Stimulated activated CD4-positive, alpha-beta T cell treated with anti-CD3 and anti-CD28 coated beads, TNF-alpha, amount 100 ng/mL, for 24 hours (primary cell): ENCODE measurements around the gene PGGT1B.
"Not testable (repeated sequence)": the region's sequence is repeated elsewhere in the genome, so short reads cannot be mapped to it uniquely, and the experiment has no call there.

Source experiments
- DNase-seq, 3 experiments: peaks; one replicate each; pipeline ENCODE4 v3.0.0-alpha.2; 2020; ENCODE audit warnings: low read depth in 3 of 3

Gene PGGT1B

GRCh38 chr5:115260248-115260647 lies 2.4 kb downstream of the PGGT1B start:
- DNase-seq, result no peak

GRCh38 chr5:115257981-115258380 lies 4.7 kb downstream of the PGGT1B start:
- no peak for DNase-seq

- DNase-seq, result not testable (repeated sequence)
These were observed 13.3 kb downstream of the PGGT1B start for GRCh38 chr5:115249379-115249778.

GRCh38 chr5:115246361-115246991 lies 16.2 kb downstream of the PGGT1B start:
- no peak for DNase-seq

DNA sequence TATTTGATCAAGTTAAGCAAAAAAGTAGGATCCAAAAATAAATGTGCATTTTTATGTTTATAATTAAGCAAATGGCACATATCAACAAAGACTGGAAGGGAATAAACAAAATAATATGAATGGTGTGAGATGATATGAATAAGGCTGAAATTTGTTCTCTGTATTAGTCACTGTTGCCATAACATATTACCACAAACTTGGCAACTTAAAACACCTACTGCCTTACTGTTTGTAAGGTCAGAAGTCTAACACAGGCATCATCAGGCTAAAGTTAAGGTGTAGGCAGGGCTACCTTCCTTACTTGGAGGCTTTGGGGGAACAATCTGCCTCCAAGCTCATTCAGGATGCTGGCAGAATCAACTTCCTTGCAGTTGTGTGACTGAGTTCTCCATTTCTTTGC lies 19.3 kb downstream of the PGGT1B start:
- DNase-seq, result no peak

GRCh38 chr5:115241881-115242642 lies 20.6 kb downstream of the PGGT1B start:
- DNase-seq, result no peak

- DNase-seq, result no peak
These were observed 25.6 kb downstream of the PGGT1B start for GRCh38 chr5:115237066-115237465.

DNA sequence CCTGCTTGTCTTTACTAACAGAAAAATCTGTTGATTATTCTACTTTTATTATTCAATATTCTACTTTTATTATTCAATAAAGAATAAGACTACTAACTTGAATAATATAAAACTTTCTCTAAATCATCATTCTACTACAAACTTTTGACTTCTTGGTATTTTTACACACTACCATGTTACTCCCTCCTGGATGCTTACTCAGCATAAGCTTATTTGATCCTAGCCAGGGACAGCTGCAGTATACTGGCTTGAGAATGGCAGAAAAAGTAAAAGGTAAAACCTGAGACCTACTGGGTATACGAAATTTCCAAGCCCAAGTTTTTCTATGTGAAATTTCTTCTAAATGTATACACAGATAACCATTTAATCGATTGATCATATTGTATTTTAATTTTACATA lies 26.1 kb downstream of the PGGT1B start:
- no peak for DNase-seq

- no peak for DNase-seq
These were observed 31.1 kb downstream of the PGGT1B start for GRCh38 chr5:115231598-115231997.

- DNase-seq, result no peak
These were observed 33.1 kb downstream of the PGGT1B start for GRCh38 chr5:115229606-115230005.

GRCh38 chr5:115227281-115227680 lies 35.4 kb downstream of the PGGT1B start:
- no peak for DNase-seq

DNA sequence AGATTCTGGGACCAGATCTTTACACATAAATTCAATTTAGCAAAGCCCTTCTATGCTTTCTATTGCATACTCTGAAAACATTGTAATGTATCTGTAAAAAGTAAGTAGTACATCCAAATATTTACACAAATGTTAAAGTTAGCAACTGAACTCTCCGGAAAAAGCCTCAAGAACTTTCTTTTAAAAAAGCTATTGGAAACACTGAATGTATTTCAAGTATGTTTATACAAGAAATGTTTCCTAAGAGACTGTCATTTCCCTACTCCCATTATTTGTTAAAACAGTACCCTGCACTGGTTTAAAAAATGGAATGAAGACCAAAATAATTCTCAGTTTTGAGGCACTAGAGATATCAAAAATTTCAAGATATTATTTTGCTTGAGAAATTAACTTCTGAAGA lies 48.1 kb downstream of the PGGT1B start:
- DNase-seq, result no peak

GRCh38 chr5:115209279-115209678 lies 53.4 kb downstream of the PGGT1B start:
- peak in 2 of 3 experiments; percentile 13 to 35 for DNase-seq

- no peak for DNase-seq
These were observed 59.7 kb downstream of the PGGT1B start for GRCh38 chr5:115202952-115203351.

GRCh38 chr5:115196161-115196560 lies 66.5 kb downstream of the PGGT1B start:
- DNase-seq, result no peak

GRCh38 chr5:115194676-115195075 lies 68.0 kb downstream of the PGGT1B start:
- DNase-seq, result no peak

- DNase-seq, result no peak
These were observed 69.4 kb downstream of the PGGT1B start for GRCh38 chr5:115193295-115193694.

GRCh38 chr5:115192098-115192497 lies 70.6 kb downstream of the PGGT1B start:
- no peak for DNase-seq

GRCh38 chr5:115191474-115192031 lies 71.1 kb downstream of the PGGT1B start:
- DNase-seq, result no peak

DNA sequence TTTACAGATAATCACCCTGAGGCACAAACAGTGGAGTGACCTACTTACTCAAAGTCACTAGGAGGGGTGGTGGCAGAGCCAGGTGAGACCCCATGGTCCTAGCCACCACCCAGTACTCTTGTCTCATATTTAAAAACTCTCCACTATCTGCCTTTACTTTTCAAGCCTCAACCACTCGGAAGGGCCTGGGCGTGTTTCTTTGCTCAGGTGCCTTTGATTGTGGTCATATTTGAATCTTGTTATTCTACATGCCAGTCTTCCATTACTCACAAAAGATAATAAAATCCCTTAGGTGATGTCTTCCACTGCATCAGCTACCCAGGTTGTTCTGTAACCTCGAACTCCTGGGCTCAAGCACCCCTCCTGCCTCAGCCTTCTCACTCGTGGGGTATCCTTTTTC lies 72.3 kb downstream of the PGGT1B start:
- no peak for DNase-seq

- DNase-seq, result no peak
These were observed 72.8 kb downstream of the PGGT1B start for GRCh38 chr5:115189866-115190265.

- no peak for DNase-seq
These were observed 75.9 kb downstream of the PGGT1B start for GRCh38 chr5:115186794-115187193.

DNA sequence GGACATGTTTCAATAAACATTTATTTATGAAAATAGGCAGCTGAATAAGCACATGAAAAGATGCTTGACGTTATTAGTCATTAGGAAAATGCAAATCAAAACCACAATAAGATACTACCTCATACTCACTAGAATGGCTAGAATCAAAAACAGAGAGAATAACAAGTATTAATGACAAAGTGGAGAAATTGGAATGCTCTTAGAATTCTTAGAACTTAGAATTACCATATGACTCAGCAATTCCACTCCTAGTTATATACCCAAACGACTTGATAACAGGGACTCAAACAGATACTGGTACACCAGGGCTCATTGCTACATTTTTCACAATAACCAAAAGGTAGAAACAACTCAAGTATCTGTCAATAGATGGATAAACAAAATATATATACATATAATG lies 77.9 kb downstream of the PGGT1B start:
- no peak for DNase-seq
